HEK293T (cell line): ENCODE measurements around the gene COG3.

Experiments used
- BHLHE40 ChIP-seq: fragments of 450-650 bp; IDR thresholded peaks from 2 replicates; pipeline ENCODE4 v1.6.1; 2016; ENCODE audit warnings: mild to moderate bottlenecking, moderate library complexity, borderline replicate concordance
- ELF4 ChIP-seq: fragments of 450-650 bp; IDR thresholded peaks from 2 replicates; pipeline ENCODE4 v1.6.1; 2017; ENCODE audit warnings: antibody characterized with exemption
- FOXA1 ChIP-seq: fragments of 450-650 bp; IDR thresholded peaks from 2 replicates; pipeline ENCODE4 v1.6.1; 2016; ENCODE audit warnings: mild to moderate bottlenecking
- FOXK2 ChIP-seq: fragments of 450-650 bp; IDR thresholded peaks from 2 replicates; pipeline ENCODE4 v1.6.1; 2016; ENCODE audit warnings: mild to moderate bottlenecking
- FOXM1 ChIP-seq: fragments of 450-650 bp; IDR thresholded peaks from 2 replicates; pipeline ENCODE4 v1.6.1; 2017; ENCODE audit warnings: mild to moderate bottlenecking, borderline replicate concordance
- NFRKB ChIP-seq: fragments of 450-650 bp; IDR thresholded peaks from 2 replicates; pipeline ENCODE4 v1.6.1; 2016; ENCODE audit warnings: mild to moderate bottlenecking, moderate library complexity
- SP1 ChIP-seq: fragments of 450-650 bp; IDR thresholded peaks from 2 replicates; pipeline ENCODE4 v1.6.1; 2017
- SUZ12 ChIP-seq: fragments of 450-650 bp; IDR thresholded peaks from 2 replicates; pipeline ENCODE4 v1.6.1; 2016; ENCODE audit warnings: mild to moderate bottlenecking

- TF ChIP-seq FOXA1 (no peak), SUZ12 (no peak), NFRKB (no peak), FOXK2 (no peak), BHLHE40 (no peak), FOXM1 (no peak), SP1 (no peak), ELF4 (no peak)
These were observed 100.6 kb downstream of the COG3 start for GRCh38 chr13:45565331-45565730.
